Muscle layer of colon (tissue), 2 donors: ENCODE data around the gene PROS1.
"Not testable (repeated sequence)": the region's sequence is repeated elsewhere in the genome, so short reads cannot be mapped to it uniquely, and the experiment has no call there.

Experiments
- H3K27ac ChIP-seq: one replicate; pipeline ENCODE4 v1.7.0; 2013; ENCODE audit warnings: low read depth, mild to moderate bottlenecking, low read length, moderate library complexity
- H3K27me3 ChIP-seq, 2 donors: one replicate each; pipeline ENCODE4 v1.7.0; 2013; ENCODE audit warnings: low read length in 2 of 2, mild to moderate bottlenecking in 2 of 2; ENCODE audit not compliant: insufficient read depth in 2 of 2, control insufficient read depth in 1 of 2
- H3K36me3 ChIP-seq: one replicate; pipeline ENCODE4 v1.7.0; 2013; ENCODE audit warnings: mild to moderate bottlenecking, low read length; ENCODE audit not compliant: insufficient read depth
- H3K4me1 ChIP-seq: one replicate; pipeline ENCODE4 v1.7.0; 2013; ENCODE audit warnings: mild to moderate bottlenecking, low read length; ENCODE audit not compliant: insufficient read depth
- H3K4me3 ChIP-seq, 2 donors: one replicate each; pipeline ENCODE4 v1.7.0; 2013; ENCODE audit warnings: low read length in 2 of 2, low read depth in 1 of 2, mild to moderate bottlenecking in 1 of 2, moderate library complexity in 1 of 2
- H3K9ac ChIP-seq: one replicate; pipeline ENCODE4 v1.7.0; 2013; ENCODE audit warnings: low read length
- H3K9me3 ChIP-seq: one replicate; pipeline ENCODE4 v1.7.0; 2013; ENCODE audit warnings: mild to moderate bottlenecking, low read length
- donor health status: abdominal sarcoma.
- donor health status: Adenocarcinoma of cecum.

Gene PROS1

DNA sequence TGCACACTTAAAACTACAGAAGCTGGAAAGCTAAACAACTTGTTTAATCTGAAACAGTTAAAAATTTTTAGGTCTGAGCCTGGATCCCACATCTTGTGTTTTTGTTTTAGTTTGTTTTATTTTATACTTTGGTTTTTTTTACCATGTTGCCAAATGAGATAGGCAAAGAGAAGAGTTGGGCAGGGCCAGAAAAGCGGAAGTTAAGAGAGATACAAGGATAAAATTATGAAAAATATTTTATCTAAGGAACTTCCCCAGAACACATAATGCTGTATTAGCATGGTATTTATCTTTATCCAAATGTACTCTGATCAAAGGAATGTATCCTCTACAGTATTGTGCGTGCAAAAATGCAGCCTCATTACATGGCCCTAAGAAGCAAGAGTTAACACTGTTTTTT lies 50.7 kb downstream of the PROS1 start:
- H3K27me3 ChIP-seq = no peaks in the 10 kb centered on the region
- no peaks in the 10 kb centered on the region for H3K36me3 ChIP-seq
- no peak overlapping the region for H3K4me3 ChIP-seq
- no peaks in the 10 kb centered on the region for H3K4me1 ChIP-seq
- no peak overlapping the region for H3K9ac ChIP-seq
- no peaks in the 10 kb centered on the region for H3K9me3 ChIP-seq
- H3K27ac ChIP-seq = no peak overlapping the region

DNA sequence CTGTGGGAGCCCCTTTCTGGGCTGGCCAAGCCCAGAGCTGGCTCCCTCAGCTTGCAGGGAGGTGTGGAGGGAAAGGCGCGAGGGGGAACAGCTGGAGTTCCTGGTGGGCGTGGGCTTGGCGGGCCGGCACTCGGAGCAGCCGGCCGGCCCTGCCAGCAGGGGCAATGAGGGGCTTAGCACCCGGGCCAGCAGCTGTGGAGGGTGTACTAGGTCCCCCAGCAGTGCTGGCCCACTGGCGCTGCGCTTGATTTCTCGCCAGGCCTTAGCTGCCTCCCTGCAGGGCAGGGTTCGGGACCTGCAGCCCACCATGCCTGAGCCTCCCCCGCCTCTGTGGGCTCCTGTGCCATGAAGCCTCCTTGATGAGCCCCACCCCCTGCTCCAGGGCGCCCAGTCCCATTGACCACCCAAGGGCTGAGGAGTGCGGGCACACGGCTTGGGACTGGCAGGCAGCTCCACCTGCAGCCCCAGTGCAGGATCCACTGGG lies 56.1 kb downstream of the PROS1 start:
- not testable (repeated sequence) for H3K36me3 ChIP-seq, H3K9ac ChIP-seq, H3K27me3 ChIP-seq, H3K4me1 ChIP-seq, H3K4me3 ChIP-seq, H3K9me3 ChIP-seq, H3K27ac ChIP-seq

DNA sequence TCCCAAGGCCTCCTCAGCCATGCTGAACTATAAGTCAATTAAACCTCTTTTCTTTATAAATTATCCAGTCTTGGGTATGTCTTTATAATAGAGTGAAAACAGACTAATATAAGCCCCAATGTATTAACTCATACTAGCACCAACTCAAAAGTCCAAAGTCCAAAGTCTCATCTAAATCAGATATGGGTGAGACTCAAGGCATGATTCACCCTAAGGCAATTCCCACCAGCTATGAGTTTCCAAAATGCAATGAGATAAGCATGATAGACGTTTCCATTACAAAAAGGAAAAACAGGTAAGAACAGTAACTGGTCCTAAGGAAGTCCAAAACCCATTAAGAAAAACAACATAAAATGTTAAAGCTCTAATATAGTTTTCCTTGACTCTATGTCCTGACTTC lies 60.1 kb downstream of the PROS1 start:
- H3K27ac ChIP-seq, H3K27me3 ChIP-seq, H3K9me3 ChIP-seq, H3K36me3 ChIP-seq, H3K4me1 ChIP-seq, H3K4me3 ChIP-seq, H3K9ac ChIP-seq: not testable (repeated sequence)

DNA sequence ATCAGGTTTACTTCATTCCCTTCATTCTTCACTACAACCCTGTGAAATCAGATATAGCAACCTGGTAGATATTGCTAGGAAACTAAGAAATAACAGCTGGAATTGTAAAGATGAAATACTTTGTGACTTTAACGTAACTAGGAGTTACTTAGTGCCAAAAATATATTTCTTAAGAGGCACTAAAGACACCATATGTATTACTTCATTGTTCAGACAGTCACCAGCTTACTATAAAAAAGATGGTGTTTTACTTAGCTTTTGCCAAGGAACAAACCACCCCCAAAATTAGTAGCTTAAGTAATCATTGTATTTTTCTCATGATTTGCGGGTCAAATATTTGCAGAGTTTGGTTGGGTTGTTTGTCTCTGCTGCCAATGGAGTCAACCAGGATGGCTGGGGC lies 62.5 kb downstream of the PROS1 start:
- no peak overlapping the region for H3K27ac ChIP-seq
- no peak overlapping the region for H3K9ac ChIP-seq
- no peaks in the 10 kb centered on the region for H3K9me3 ChIP-seq
- no peaks in the 10 kb centered on the region for H3K36me3 ChIP-seq
- H3K4me3 ChIP-seq = no peak overlapping the region
- H3K27me3 ChIP-seq = no peaks in the 10 kb centered on the region
- no peaks in the 10 kb centered on the region for H3K4me1 ChIP-seq

DNA sequence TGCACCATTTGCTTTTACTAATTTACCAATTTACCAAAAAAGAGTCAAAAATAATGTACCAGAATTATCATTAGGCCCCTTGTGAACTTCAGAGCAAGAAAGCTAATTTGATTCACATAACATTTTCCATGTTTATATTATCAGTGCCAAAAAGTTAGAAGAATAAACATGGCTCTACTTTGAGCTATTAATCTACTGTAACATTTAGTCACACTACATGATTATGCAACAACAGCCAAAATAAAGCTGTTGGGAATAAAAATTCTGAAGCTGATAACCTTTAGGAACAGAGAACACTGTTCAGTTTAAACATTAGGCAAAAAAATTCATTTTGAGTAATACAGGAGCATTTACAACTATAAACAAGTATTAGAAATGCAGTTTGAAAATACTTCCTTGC lies 63.6 kb downstream of the PROS1 start:
- Histone ChIP-seq H3K27ac (no peak overlapping the region), H3K9ac (no peak overlapping the region), H3K4me3 (no peak overlapping the region), H3K4me1 (no peaks in the 10 kb centered on the region), H3K9me3 (no peaks in the 10 kb centered on the region), H3K36me3 (no peaks in the 10 kb centered on the region), H3K27me3 (no peaks in the 10 kb centered on the region)

GRCh38 chr3:93907132-93907531 lies 66.6 kb downstream of the PROS1 start:
- Histone ChIP-seq H3K27ac (no peak overlapping the region), H3K27me3 (no peaks in the 10 kb centered on the region), H3K4me1 (no peaks in the 10 kb centered on the region), H3K9ac (no peak overlapping the region), H3K9me3 (no peaks in the 10 kb centered on the region), H3K4me3 (no peak overlapping the region), H3K36me3 (no peaks in the 10 kb centered on the region)

- no peaks in the 10 kb centered on the region for H3K9me3 ChIP-seq
- H3K27ac ChIP-seq = no peak overlapping the region
- H3K36me3 ChIP-seq = no peaks in the 10 kb centered on the region
- H3K4me3 ChIP-seq = no peak overlapping the region
- no peak overlapping the region for H3K9ac ChIP-seq
- no peaks in the 10 kb centered on the region for H3K27me3 ChIP-seq
- no peaks in the 10 kb centered on the region for H3K4me1 ChIP-seq
Observed at GRCh38 chr3:93906245-93906644, 67.5 kb downstream of the PROS1 start.

DNA sequence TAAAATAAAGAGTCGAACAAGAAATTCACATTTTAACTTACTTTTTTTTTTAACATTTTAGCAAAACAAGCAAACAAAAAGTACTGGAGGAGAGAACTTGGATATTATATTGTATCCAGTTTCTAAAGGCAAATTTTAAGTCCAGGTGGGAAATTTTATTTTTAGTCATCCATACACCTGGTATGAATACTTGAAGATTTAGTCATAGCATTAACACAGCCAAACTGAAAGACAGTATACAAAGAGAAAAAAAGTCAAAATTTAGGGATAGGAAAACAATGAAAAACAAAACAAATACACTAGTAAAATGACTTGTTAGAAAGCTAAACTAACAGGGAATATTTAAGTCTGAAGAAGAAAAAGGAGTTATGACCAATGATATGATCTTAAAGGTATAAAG lies 69.1 kb downstream of the PROS1 start:
- Histone ChIP-seq H3K36me3 (no peaks in the 10 kb centered on the region), H3K4me1 (no peaks in the 10 kb centered on the region), H3K27ac (no peak overlapping the region), H3K27me3 (no peaks in the 10 kb centered on the region), H3K9ac (no peak overlapping the region), H3K9me3 (no peaks in the 10 kb centered on the region), H3K4me3 (no peak overlapping the region)

DNA sequence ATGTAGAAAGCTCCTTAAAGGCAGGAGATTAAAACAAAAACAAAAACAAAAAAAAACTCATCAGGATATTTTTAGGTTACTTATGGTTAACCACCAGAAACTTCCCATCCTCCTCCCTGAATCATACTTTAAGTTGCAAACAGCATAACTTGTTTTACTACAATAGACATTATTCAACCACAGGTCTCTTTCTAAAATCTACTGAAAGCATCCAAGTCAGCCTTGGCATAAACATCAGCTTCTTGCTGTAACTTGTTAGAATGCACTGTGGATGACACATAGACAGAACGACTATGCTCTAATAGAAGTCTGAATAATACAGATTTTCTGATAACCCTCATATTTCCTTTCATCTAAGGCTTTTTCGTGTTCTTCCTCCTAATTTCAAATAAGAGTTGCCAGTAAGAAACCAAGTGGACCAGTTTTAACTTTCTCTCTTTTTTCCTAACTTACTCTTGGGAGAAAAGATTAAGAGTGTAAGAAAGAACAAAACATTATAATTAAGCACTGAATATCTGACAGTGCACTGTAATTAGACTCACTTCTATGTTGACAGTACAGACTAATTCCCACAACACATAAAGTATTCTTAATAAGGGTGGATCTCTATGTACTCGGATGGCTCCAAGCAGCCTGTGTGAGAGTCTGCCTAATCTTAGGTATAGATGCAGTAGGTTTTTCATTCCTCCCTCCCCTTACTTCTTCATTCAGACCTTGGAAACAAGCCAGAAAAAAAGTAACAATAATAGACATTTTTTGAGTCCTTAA lies 95.3 kb downstream of the PROS1 start:
- H3K27ac ChIP-seq, H3K27me3 ChIP-seq, H3K9ac ChIP-seq, H3K4me1 ChIP-seq, H3K9me3 ChIP-seq, H3K4me3 ChIP-seq, H3K36me3 ChIP-seq: not testable (repeated sequence)

- H3K9me3 ChIP-seq, H3K27ac ChIP-seq, H3K4me1 ChIP-seq, H3K36me3 ChIP-seq, H3K4me3 ChIP-seq, H3K27me3 ChIP-seq, H3K9ac ChIP-seq: not testable (repeated sequence)
Observed at GRCh38 chr3:93877427-93877826, 96.3 kb downstream of the PROS1 start.

- not testable (repeated sequence) for H3K36me3 ChIP-seq, H3K27ac ChIP-seq, H3K9me3 ChIP-seq, H3K9ac ChIP-seq, H3K4me3 ChIP-seq, H3K27me3 ChIP-seq, H3K4me1 ChIP-seq
Observed at GRCh38 chr3:93873412-93873811, 100.3 kb downstream of the PROS1 start.

DNA sequence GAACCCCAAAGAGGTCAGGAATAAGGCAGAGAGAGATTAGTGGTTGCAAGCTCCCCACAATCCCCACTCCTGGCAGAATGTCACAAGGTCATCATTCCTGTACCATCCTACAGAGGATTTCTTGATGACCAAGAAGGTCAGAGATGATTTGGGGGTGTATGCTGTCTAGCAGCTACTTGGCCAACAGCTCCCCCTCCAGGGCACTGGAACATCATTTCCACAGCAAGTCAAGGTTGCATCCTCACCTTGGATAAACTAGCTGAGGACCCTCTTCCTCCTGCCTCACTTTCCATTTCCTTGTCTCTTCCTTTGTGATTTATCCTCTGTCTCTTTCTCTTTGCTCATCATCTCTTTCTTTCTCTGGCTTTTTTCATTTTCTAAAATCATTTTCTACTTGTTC lies 106.3 kb downstream of the PROS1 start:
- Histone ChIP-seq H3K9me3 (no peaks in the 10 kb centered on the region), H3K4me3 (no peak overlapping the region), H3K27ac (no peak overlapping the region)

More for the DNA sequence above, 106.3 kb downstream of the PROS1 start:
- Histone ChIP-seq H3K27me3 (no peaks in the 10 kb centered on the region), H3K9ac (no peak overlapping the region), H3K36me3 (no peaks in the 10 kb centered on the region), H3K4me1 (no peaks in the 10 kb centered on the region)
